CD4-positive, alpha-beta T cell (primary cell): ENCODE results near the gene NSUN6. TPM values are rescaled to one million over a fixed set of nuclear protein-coding genes. Genes with fewer than 3 reads are reported as not detected.

Source experiments
- ATAC-seq: fragments of 200-7000 bp; cut with Tn5 transposase; one replicate; pipeline ENCODE4 v1.10.0; 2022; ENCODE audit warnings: mild to moderate bottlenecking; ENCODE audit not compliant: poor library complexity
- CTCF ChIA-PET: fragments of 350-600 bp; sonication (Branson Sonifier 250); formaldehyde crosslinking; loops from one replicate; lab custom pipeline; 2021; ENCODE audit warnings: antibody characterized with exemption, inconsistent platforms; lab: Charles Lee
- POLR2A ChIA-PET: fragments of 350-600 bp; sonication (Branson Sonifier 250); formaldehyde crosslinking; loops from one replicate; lab custom pipeline; 2021; ENCODE audit warnings: antibody characterized with exemption, inconsistent platforms; lab: Charles Lee
- DNase-seq, 14 experiments: peaks; one replicate each; pipeline ENCODE4 v3.0.0-alpha.2; 2013 to 2020; ENCODE audit warnings: mixed read lengths in 2 of 14
- H3K27ac ChIP-seq, 2 donors: one replicate each; pipeline versions ENCODE4 v1.5.1 to v1.7.0; 2013; ENCODE audit warnings: low read length in 2 of 2, low read depth in 1 of 2, mild to moderate bottlenecking in 1 of 2
- H3K27me3 ChIP-seq, 2 experiments: 1 replicate in 1 of 2; 2 replicates in 1 of 2; pipeline versions ENCODE4 v1.6.1 to v1.7.0; 2013; ENCODE audit warnings: low read length in 2 of 2, control low read depth in 1 of 2, mild to moderate bottlenecking in 1 of 2, moderate library complexity in 1 of 2; ENCODE audit not compliant: insufficient read depth in 2 of 2, control insufficient read depth in 1 of 2
- H3K36me3 ChIP-seq: one replicate; pipeline ENCODE4 v1.6.1; 2013; ENCODE audit warnings: low read length, control low read depth; ENCODE audit not compliant: insufficient read depth
- H3K4me1 ChIP-seq: one replicate; pipeline ENCODE4 v1.6.1; 2013; ENCODE audit warnings: low read length, control low read depth; ENCODE audit not compliant: insufficient read depth
- H3K4me3 ChIP-seq: one replicate; pipeline ENCODE4 v1.5.1; 2013; ENCODE audit warnings: mild to moderate bottlenecking, low read length, moderate library complexity
- H3K9me3 ChIP-seq, 2 experiments: 1 replicate in 1 of 2; 2 replicates in 1 of 2; pipeline versions ENCODE4 v1.6.1 to v1.7.0; 2013; ENCODE audit warnings: low read length in 2 of 2, mild to moderate bottlenecking in 2 of 2, control low read depth in 1 of 2, moderate library complexity in 1 of 2; ENCODE audit not compliant: control insufficient read depth in 1 of 2, insufficient read depth in 1 of 2
- H3K27ac Mint-ChIP-seq: one replicate; pipeline ENCODE4 v1.8.0; 2020; ENCODE audit warnings: mixed read lengths
- H3K27me3 Mint-ChIP-seq: one replicate; pipeline ENCODE4 v1.8.0; 2021; ENCODE audit warnings: mixed read lengths
- H3K36me3 Mint-ChIP-seq: one replicate; pipeline ENCODE4 v1.8.0; 2021; ENCODE audit warnings: low read depth, mixed read lengths
- H3K4me1 Mint-ChIP-seq: one replicate; pipeline ENCODE4 v1.8.0; 2021; ENCODE audit warnings: low read depth, mixed read lengths
- H3K4me3 Mint-ChIP-seq: one replicate; pipeline ENCODE4 v1.8.0; 2020; ENCODE audit warnings: mild to moderate bottlenecking, mixed read lengths
- H3K9me3 Mint-ChIP-seq: one replicate; pipeline ENCODE4 v1.8.0; 2020; ENCODE audit warnings: mixed read lengths
- intact Hi-C, 2 experiments: fragments of 100-400 bp; cut with DNase I in 1 of 2; cut with micrococcal nuclease in 1 of 2; formaldehyde crosslinking; loops; one replicate each; pipeline versions ENCODE4 v1.15.1 to v1.9.0; 2023 to 2025; cut with DNase I, micrococcal nuclease
- polyA plus RNA-seq, 2 donors: library from polyadenylated mRNA; unstranded; fragments of 120-200 nt; gene quantifications; one replicate each; pipeline ENCODE4 v1.2.1, GENCODE V29; 2013
- total RNA-seq, 174 experiments: library from RNA in 2 of 174; stranded (reverse) in 2 of 174; gene quantifications; one replicate each; pipeline ENCODE4 v1.2.3 and lab custom pipeline; 2021 to 2026
- TF ChIP-seq, protein P1 (sequence below): fragments of 200-600 bp; IDR thresholded peaks from one replicate; pipeline ENCODE4 v1.8.0; 2022; ENCODE audit warnings: antibody characterized with exemption, mild to moderate bottlenecking

NSUN6 gene, protein sequence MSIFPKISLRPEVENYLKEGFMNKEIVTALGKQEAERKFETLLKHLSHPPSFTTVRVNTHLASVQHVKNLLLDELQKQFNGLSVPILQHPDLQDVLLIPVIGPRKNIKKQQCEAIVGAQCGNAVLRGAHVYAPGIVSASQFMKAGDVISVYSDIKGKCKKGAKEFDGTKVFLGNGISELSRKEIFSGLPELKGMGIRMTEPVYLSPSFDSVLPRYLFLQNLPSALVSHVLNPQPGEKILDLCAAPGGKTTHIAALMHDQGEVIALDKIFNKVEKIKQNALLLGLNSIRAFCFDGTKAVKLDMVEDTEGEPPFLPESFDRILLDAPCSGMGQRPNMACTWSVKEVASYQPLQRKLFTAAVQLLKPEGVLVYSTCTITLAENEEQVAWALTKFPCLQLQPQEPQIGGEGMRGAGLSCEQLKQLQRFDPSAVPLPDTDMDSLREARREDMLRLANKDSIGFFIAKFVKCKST
- total RNA-seq, result 10 to 100 TPM; 22.9 to 27.2 TPM
- polyA plus RNA-seq (2013, experiment 1 of 2), result 24.4 TPM
- 25.9 TPM for polyA plus RNA-seq (2013, experiment 2 of 2)
- total RNA-seq (lab: John Stamatoyannopoulos, UW), result 9.5 to 54.6 (median 23.6) reads per million in 172 experiments

DNA sequence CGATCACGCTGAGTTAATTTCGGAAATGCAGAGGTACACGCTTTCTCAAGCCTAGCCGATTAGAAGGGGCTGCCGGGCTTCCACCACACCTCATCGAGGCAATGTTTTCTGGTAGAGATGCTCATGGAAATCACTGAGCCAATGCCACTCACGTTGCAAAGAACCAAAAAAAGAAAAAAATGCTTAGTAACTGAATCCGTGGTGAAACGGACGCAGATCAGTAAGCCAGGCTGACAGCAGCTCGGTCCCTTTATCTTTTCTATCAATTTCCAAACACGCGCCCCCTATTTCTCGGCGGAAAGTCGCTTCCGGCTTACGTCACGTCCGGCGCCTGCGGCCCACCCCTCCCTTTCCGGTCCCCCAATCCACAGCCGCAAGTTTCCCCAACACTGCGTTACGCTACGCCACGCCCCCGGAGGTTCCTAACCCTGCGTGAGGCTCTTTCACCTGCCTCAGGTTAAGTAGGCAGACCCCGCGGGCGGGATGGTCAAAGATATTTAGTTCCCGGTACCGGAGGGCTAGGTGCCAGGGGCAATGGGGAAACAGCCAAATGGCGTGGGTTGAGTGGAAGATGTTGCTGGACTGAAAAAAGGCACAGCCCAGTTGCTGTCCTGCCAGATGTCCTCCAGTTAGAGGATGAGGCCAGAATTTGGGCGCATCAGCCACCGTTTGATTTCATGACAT, at the start of gene NSUN6:
Gene NSUN6 (minus strand): TSS at position 264 of the 684 bp plus-strand sequence. CDS start 384 bp downstream, outside the sequence.
- H3K27me3 Mint-ChIP-seq, result no peaks in the 10 kb centered on the region
- peaks cover 15% of the 10 kb centered on the region for H3K4me1 ChIP-seq
- peak within 1 kb of the TSS; percentile 92 to 97 for H3K27ac ChIP-seq
- peaks cover 45% of the 10 kb centered on the region for H3K4me1 Mint-ChIP-seq
- intact Hi-C loops, result loop anchor here (1.0 to 10.0 kb wide), 5 partner anchors 8 to 1834 kb away; partner anchors contain the start of genes ARL5B (in 2 of the 2), RSU1 (in 1 of the 2) and STAM (in 1 of the 2)
- ChIA-PET POLR2A (interaction anchor here (0.6 to 5.5 kb wide), 5 partner anchors 8 to 1834 kb away, joined by 3 to 27 read pairs (median 3); partner anchors contain the start of genes ARL5B and RSU1), CTCF (interaction anchor here (1.0 kb wide), 1 partner anchor 27 kb away, joined by 3 read pairs; no protein-coding TSS in a partner anchor)
- TF ChIP-seq, protein P1, sequence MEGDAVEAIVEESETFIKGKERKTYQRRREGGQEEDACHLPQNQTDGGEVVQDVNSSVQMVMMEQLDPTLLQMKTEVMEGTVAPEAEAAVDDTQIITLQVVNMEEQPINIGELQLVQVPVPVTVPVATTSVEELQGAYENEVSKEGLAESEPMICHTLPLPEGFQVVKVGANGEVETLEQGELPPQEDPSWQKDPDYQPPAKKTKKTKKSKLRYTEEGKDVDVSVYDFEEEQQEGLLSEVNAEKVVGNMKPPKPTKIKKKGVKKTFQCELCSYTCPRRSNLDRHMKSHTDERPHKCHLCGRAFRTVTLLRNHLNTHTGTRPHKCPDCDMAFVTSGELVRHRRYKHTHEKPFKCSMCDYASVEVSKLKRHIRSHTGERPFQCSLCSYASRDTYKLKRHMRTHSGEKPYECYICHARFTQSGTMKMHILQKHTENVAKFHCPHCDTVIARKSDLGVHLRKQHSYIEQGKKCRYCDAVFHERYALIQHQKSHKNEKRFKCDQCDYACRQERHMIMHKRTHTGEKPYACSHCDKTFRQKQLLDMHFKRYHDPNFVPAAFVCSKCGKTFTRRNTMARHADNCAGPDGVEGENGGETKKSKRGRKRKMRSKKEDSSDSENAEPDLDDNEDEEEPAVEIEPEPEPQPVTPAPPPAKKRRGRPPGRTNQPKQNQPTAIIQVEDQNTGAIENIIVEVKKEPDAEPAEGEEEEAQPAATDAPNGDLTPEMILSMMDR, result no peak
- H3K9me3 ChIP-seq, result no peaks in the 10 kb centered on the region
- H3K27ac Mint-ChIP-seq, result peak within 1 kb of the TSS; percentile 97
- H3K27me3 ChIP-seq, result no peaks in the 10 kb centered on the region
- DNase-seq (peak; percentile 88 to 97 (median 92)), ATAC-seq (peak; percentile 94)
- H3K36me3 Mint-ChIP-seq, result peaks cover 43% of the 10 kb centered on the region
- H3K4me3 Mint-ChIP-seq, result peak within 1 kb of the TSS; percentile 98
- H3K36me3 ChIP-seq, result peaks cover 4% of the 10 kb centered on the region
- H3K9me3 Mint-ChIP-seq, result no peaks in the 10 kb centered on the region
- peak within 1 kb of the TSS; percentile 68 for H3K4me3 ChIP-seq

DNA sequence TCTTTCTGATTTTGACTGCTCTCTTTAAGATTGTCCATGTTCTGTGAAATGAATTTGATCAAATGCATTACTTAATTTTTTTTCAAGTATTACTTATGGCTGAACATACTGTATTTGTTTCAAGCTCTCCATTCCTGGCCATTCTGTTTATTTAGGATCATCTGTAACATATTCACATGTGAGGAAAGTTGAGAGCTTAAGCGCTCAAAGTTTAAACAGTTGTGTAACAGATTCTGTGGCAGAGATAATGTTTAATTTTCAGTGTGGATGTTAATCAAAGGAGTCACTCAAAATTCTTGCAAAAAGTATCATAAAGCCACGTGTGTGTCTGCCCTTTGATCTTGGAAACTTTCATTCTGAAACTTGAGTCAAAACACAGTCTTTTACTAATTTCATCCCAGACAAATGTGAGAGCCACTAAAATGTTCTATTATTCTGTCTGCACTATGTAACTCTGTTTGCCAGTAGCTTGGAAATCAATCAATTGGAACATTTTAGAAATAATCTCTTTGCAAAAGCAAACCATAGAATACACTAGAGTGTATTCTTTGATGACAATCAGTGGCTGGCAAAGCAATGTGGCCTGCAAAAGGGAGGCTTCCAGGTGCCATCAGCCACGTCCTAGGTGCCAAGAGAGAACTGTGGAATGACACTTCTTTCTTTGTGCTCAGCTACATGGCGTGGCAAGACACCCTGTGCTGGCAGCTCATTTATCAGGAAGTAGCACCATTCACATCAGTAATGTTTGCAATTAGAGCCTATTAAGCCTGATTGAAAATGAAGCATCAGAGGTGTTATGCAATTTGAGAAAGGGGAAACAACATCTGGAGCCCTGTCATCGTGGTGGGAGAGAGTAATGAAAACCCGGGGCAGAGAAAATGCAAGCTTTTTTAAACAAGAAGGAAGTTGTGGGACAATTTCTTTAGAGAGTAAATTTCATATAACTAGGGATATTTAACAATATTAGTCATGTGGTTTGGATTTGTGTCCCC, 48.8 kb upstream of the NSUN6 start:
- TF ChIP-seq, protein P1, result no peak
- H3K9me3 Mint-ChIP-seq, result no peaks in the 10 kb centered on the region
- ATAC-seq (no peak), DNase-seq (peak in 2 of 14 experiments; percentile 7 to 12)
- POLR2A ChIA-PET, result no interaction called here
- no peak overlapping the region for H3K27ac Mint-ChIP-seq
- no peak overlapping the region for H3K4me3 Mint-ChIP-seq
- Histone ChIP-seq H3K9me3 (no peaks in the 10 kb centered on the region), H3K4me3 (no peak overlapping the region), H3K4me1 (no peaks in the 10 kb centered on the region), H3K36me3 (no peaks in the 10 kb centered on the region), H3K27ac (no peak overlapping the region), H3K27me3 (no peaks in the 10 kb centered on the region)
- no peaks in the 10 kb centered on the region for H3K27me3 Mint-ChIP-seq
- intact Hi-C loops, result no loop called here
- CTCF ChIA-PET, result no interaction called here
- no peaks in the 10 kb centered on the region for H3K4me1 Mint-ChIP-seq
- no peaks in the 10 kb centered on the region for H3K36me3 Mint-ChIP-seq
